HepG2 (cell line): ENCODE data around the gene ZSWIM5. TPM values are rescaled to one million over a fixed set of nuclear protein-coding genes. Genes with fewer than 3 reads are reported as not detected.

Experiments
- DNMT3B ChIP-seq: conservative IDR thresholded peaks from 2 replicates; pipeline ENCODE4 v1.6.1; 2016; ENCODE audit warnings: missing biosample characterization, control low read depth
- ERF ChIP-seq: IDR thresholded peaks from 2 replicates; pipeline ENCODE4 v1.6.1; 2018; ENCODE audit warnings: missing biosample characterization, missing genetic modification reagents
- FUBP1 ChIP-seq: sonication (generic); formaldehyde crosslinking; IDR thresholded peaks from 2 replicates; pipeline ENCODE4 v1.5.1; 2020; ENCODE audit warnings: missing genetic modification reagents, mild to moderate bottlenecking, borderline replicate concordance
- NR2C2 ChIP-seq: sonication (generic); formaldehyde crosslinking; IDR thresholded peaks from 2 replicates; pipeline ENCODE4 v1.4.0; 2020; ENCODE audit warnings: missing genetic modification reagents, mild to moderate bottlenecking, moderate library complexity, borderline replicate concordance
- ZBTB7A ChIP-seq: sonication (generic); formaldehyde crosslinking; IDR thresholded peaks from 2 replicates; pipeline ENCODE4 v1.8.0; 2022; ENCODE audit warnings: mild to moderate bottlenecking, missing genetic modification reagents
- ZNF101 ChIP-seq: sonication (generic); formaldehyde crosslinking; IDR thresholded peaks from 2 replicates; pipeline ENCODE4 v1.4.0; 2020; ENCODE audit warnings: mild to moderate bottlenecking, low read depth, missing genetic modification reagents, borderline replicate concordance
- ZNF292 ChIP-seq: sonication (generic); formaldehyde crosslinking; IDR thresholded peaks from 2 replicates; pipeline ENCODE4 v1.8.1; 2022; ENCODE audit warnings: mild to moderate bottlenecking, low read depth, missing genetic modification reagents, borderline replicate concordance
- ZNF691 ChIP-seq: sonication (generic); formaldehyde crosslinking; IDR thresholded peaks from 2 replicates; pipeline ENCODE4 v1.4.0; 2020; ENCODE audit warnings: missing genetic modification reagents, low read depth, mild to moderate bottlenecking, borderline replicate concordance
- ZNF761 ChIP-seq: sonication (generic); formaldehyde crosslinking; conservative IDR thresholded peaks from 2 replicates; pipeline ENCODE4 v1.4.0; 2020; ENCODE audit warnings: mild to moderate bottlenecking, missing genetic modification reagents
- polyA plus RNA-seq, 8 experiments: library from polyadenylated mRNA; depleted of rRNA in 3 of 8; stranded (reverse) in 7 of 8; unstranded in 1 of 8; fragments of >200 nt; fragmentation: Illumina TruSeq in 4 of 8; extraction: Trizol in 4 of 8; gene quantifications; 2 replicates each; pipeline versions ENCODE4 v1.2.1 to v1.2.3, GENCODE V29; 2011 to 2016; ENCODE audit warnings: low read depth in 4 of 8, missing spikeins in 1 of 8, mixed read lengths in 1 of 8; ENCODE audit not compliant: insufficient read depth in 1 of 8
- total RNA-seq, 5 experiments: library from RNA; depleted of rRNA; stranded (reverse); fragments of >200 nt; fragmentation: Illumina TruSeq; extraction: Trizol; gene quantifications; 2 replicates each; pipeline ENCODE4 v1.2.3, GENCODE V29; 2016; ENCODE audit warnings: low read depth in 1 of 5
- TF ChIP-seq, protein P1 (sequence below): sonication (generic); formaldehyde crosslinking; IDR thresholded peaks from 2 replicates; pipeline ENCODE4 v1.4.0; 2020; ENCODE audit warnings: missing genetic modification reagents, borderline replicate concordance

ZSWIM5 gene
- total and polyA plus RNA-seq, 2 of the 13 experiments (the other 11 are each of a cell fraction or from before 2014, with no cell fraction given), result 11.0 to 20.6 TPM

DNA sequence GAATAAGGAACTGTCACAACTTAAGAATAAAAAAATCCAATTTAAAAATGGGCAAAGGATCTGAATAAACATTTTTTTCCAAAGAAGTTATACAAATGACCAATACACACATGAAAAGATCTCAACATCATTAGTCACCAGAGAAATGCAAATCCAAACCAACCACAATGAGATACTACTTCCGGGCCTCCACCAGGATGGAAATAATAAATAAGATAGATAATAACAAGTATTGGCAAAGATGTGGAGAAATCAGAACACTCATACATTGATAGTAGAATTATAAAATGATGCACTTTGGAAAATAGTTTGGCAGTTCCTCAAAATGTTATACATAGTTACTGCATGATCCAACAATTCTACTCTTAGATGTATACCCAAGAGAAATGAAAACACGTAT lies 18.7 kb downstream of the ZSWIM5 start (continued):
- TF ChIP-seq, protein P1, sequence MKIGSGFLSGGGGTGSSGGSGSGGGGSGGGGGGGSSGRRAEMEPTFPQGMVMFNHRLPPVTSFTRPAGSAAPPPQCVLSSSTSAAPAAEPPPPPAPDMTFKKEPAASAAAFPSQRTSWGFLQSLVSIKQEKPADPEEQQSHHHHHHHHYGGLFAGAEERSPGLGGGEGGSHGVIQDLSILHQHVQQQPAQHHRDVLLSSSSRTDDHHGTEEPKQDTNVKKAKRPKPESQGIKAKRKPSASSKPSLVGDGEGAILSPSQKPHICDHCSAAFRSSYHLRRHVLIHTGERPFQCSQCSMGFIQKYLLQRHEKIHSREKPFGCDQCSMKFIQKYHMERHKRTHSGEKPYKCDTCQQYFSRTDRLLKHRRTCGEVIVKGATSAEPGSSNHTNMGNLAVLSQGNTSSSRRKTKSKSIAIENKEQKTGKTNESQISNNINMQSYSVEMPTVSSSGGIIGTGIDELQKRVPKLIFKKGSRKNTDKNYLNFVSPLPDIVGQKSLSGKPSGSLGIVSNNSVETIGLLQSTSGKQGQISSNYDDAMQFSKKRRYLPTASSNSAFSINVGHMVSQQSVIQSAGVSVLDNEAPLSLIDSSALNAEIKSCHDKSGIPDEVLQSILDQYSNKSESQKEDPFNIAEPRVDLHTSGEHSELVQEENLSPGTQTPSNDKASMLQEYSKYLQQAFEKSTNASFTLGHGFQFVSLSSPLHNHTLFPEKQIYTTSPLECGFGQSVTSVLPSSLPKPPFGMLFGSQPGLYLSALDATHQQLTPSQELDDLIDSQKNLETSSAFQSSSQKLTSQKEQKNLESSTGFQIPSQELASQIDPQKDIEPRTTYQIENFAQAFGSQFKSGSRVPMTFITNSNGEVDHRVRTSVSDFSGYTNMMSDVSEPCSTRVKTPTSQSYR, result no peak
- TF ChIP-seq NR2C2 (CRISPR knock-in tag) (no peak), ZNF691 (CRISPR knock-in tag) (no peak), DNMT3B (no peak), ZNF101 (CRISPR knock-in tag) (no peak), ZNF292 (CRISPR knock-in tag) (no peak), FUBP1 (CRISPR knock-in tag) (no peak), ZNF761 (CRISPR knock-in tag) (no peak), ERF (CRISPR knock-in tag) (no peak), ZBTB7A (no peak)
